ENCODE results near the gene FAM98C.

The FAM98C gene

GRCh38 chr19:38429055-38429810, 26.3 kb downstream of the FAM98C start:
- peak; percentile 66 for DNase-seq

- DNase-seq = no peak
Observed at GRCh38 chr19:38429811-38430156, 26.9 kb downstream of the FAM98C start.

- no peak for DNase-seq
Observed at GRCh38 chr19:38430931-38431330, 28.0 kb downstream of the FAM98C start.

GRCh38 chr19:38433268-38433733, 30.4 kb downstream of the FAM98C start, which contains the start of gene RYR1:
Gene RYR1 (plus strand): TSS chr19:38433691. CDS start chr19:38433830, 139 bp downstream.
- peak; percentile 67 for DNase-seq

- no peak for DNase-seq
Observed at GRCh38 chr19:38434549-38435051, 31.7 kb downstream of the FAM98C start.

GRCh38 chr19:38437295-38437694, 34.4 kb downstream of the FAM98C start:
- no peak for DNase-seq

- DNase-seq = no peak
Observed at GRCh38 chr19:38437917-38438316, 35.0 kb downstream of the FAM98C start.

- no peak for DNase-seq
Observed at GRCh38 chr19:38440592-38440991, 37.7 kb downstream of the FAM98C start.

GRCh38 chr19:38441657-38442348, 38.9 kb downstream of the FAM98C start:
- no peak for DNase-seq

- DNase-seq = no peak
Observed at GRCh38 chr19:38442736-38443135, 39.8 kb downstream of the FAM98C start.

- DNase-seq = no peak
Observed at GRCh38 chr19:38443458-38443999, 40.6 kb downstream of the FAM98C start.

GRCh38 chr19:38444026-38444425, 41.1 kb downstream of the FAM98C start:
- no peak for DNase-seq

- DNase-seq = no peak
Observed at GRCh38 chr19:38445362-38445761, 42.5 kb downstream of the FAM98C start.

GRCh38 chr19:38448225-38448624, 45.3 kb downstream of the FAM98C start:
- no peak for DNase-seq

- DNase-seq = no peak
Observed at GRCh38 chr19:38449518-38449917, 46.6 kb downstream of the FAM98C start.

- no peak for DNase-seq
Observed at GRCh38 chr19:38451036-38451435, 48.1 kb downstream of the FAM98C start.

- DNase-seq = no peak
Observed at GRCh38 chr19:38451629-38452028, 48.7 kb downstream of the FAM98C start.

GRCh38 chr19:38452430-38453366, 49.8 kb downstream of the FAM98C start:
- DNase-seq = peak; percentile 50

- DNase-seq = no peak
Observed at GRCh38 chr19:38453596-38453995, 50.7 kb downstream of the FAM98C start.

GRCh38 chr19:38455031-38455430, 52.1 kb downstream of the FAM98C start:
- DNase-seq = no peak

- DNase-seq = no peak
Observed at GRCh38 chr19:38457202-38457601, 54.3 kb downstream of the FAM98C start.

- no peak for DNase-seq
Observed at GRCh38 chr19:38457690-38458405, 55.0 kb downstream of the FAM98C start.

All from stimulated activated CD4-positive, alpha-beta T cell treated with anti-CD3 and anti-CD28 coated beads, Interleukin-1b, Interleukin-23, amount 100 ng/mL, for 48 hours (primary cell).